Mammary epithelial cell (primary cell): Measurements from ENCODE around the gene LDLRAD4.

Experiments
- CTCF ChIP-seq, 2 donors: IDR thresholded peaks in 1 of 2; conservative IDR thresholded peaks in 1 of 2; 2 replicates each; pipeline ENCODE4 v1.5.1; 2011 to 2012; ENCODE audit warnings: inconsistent platforms in 2 of 2, low read length in 2 of 2, mild to moderate bottlenecking in 2 of 2, control low read depth in 1 of 2, low read depth in 1 of 2; ENCODE audit not compliant: insufficient read depth in 1 of 2; ENCODE audit errors: extremely low read depth in 1 of 2
- EZH2 ChIP-seq: IDR thresholded peaks from 2 replicates; pipeline ENCODE4 v1.6.1; 2012; ENCODE audit warnings: low read length, inconsistent platforms, borderline replicate concordance

DNA sequence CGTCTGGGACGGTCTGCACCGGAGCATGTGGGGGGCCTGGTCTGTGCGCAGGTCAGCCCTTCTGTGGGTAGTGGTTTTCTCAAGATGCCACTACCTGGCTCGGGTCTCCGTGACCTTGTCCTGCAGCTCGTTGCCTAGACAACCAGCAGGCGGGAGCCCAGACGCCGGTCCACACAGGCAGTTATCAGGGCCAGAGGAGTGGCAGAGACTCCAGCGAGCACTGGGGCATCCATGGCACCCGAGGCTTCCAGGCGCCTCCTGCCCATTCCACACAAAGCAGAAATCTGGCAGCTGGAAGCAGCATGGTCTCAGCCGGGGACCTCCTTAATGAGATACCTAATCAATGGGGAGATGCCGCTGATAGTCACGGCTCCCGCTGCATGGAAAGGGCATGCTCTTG, 351.7 kb downstream of the LDLRAD4 start:
- no peak for TF ChIP-seq CTCF (conservative IDR thresholded peaks at IDR 0.05 in 1 of 2, IDR thresholded peaks at IDR 0.05 in 1 of 2; ENCODE audit: extremely low read depth in 1 of 2, insufficient read depth in 1 of 2, low read depth in 1 of 2, low read length in 2 of 2)
- TF ChIP-seq EZH2: no peak
